ENCODE data around the gene SRP14. TPM values are rescaled to one million over a fixed set of nuclear protein-coding genes. Genes with fewer than 3 reads are reported as not detected.
A peak's percentile ranks its signal among the peaks of the same experiment; 100 is the strongest.

The SRP14 gene
- total and polyA plus RNA-seq, 9 of the 15 experiments (the other 6 are each of a cell fraction or from before 2014, with no cell fraction given): 161 to 1,097 (median 402) TPM

- no peak overlapping the region for H3K4me3 ChIP-seq
- H3K79me2 ChIP-seq (ENCODE audit: control insufficient read depth, insufficient read depth, low read length): no peaks in the 10 kb centered on the region
- WGBS (ENCODE audit: insufficient coverage, low coverage, missing lambda C conversion rate): 52% methylated on average over 18 of the region's 18 CpGs
- peak overlapping the region; percentile 53 for H3K27ac ChIP-seq (ENCODE audit: extremely low read depth, low read depth, low read length)
- DNase-seq (ENCODE audit: extremely low read depth in 1 of 4, low spot score in 3 of 4) (peak in 3 of 4 experiments; percentile 29 to 55 (median 54)), FAIRE-seq (peak; percentile 80), ATAC-seq (peak; percentile 66)
- POLR2A ChIA-PET: interaction anchor here (0.6 to 0.9 kb wide), 2 partner anchors 9 to 18 kb away, joined by 3 read pairs; no protein-coding TSS in a partner anchor
- H3K27me3 ChIP-seq (ENCODE audit: control insufficient read depth in 2 of 2, insufficient read depth in 2 of 2, low read length in 2 of 2): no peaks in the 10 kb centered on the region
- H3K9me3 ChIP-seq (replicated peaks; ENCODE audit: control insufficient read depth, insufficient read depth, low read depth, low read length): no peaks in the 10 kb centered on the region
- intact Hi-C loops (cut with micrococcal nuclease) (no loop called here), in situ Hi-C loops (cut with MboI) (no loop called here)
- peak overlapping the region; percentile 58 for H3K4me2 ChIP-seq (ENCODE audit: insufficient read depth, low read length)
- peak overlapping the region; percentile 99 for H2AFZ ChIP-seq (ENCODE audit: low read depth, low read length)
- no peaks in the 10 kb centered on the region for H3K36me3 ChIP-seq (ENCODE audit: control insufficient read depth, insufficient read depth, low read length)
- H3K4me1 ChIP-seq (replicated peaks in 1 of 2; ENCODE audit: control insufficient read depth in 2 of 2, insufficient read depth in 2 of 2, low read length in 2 of 2): peaks cover 14 to 20% of the 10 kb centered on the region in 2 experiments; a peak in 4 of 5 replicates
- no peaks in the 10 kb centered on the region for H3K9me1 ChIP-seq (ENCODE audit: control insufficient read depth, insufficient read depth, low read length)
- BruUV-seq (replicated peaks): no TSS peak
- H4K20me1 ChIP-seq (replicated peaks; ENCODE audit: control insufficient read depth, insufficient read depth, low read length): no peaks in the 10 kb centered on the region
- peak overlapping the region; percentile 24 to 51; a peak in 2 of 4 replicates for H3K9ac ChIP-seq (ENCODE audit: insufficient read depth in 1 of 2, low read depth in 2 of 2, low read length in 2 of 2)
- CTCF ChIA-PET (ENCODE audit: low intra/inter-chr PET ratio): no interaction called here
- peak; percentile 74 for TF ChIP-seq DPF2 (IDR thresholded peaks at IDR 0.05)
- TF ChIP-seq PHF21A (IDR thresholded peaks at IDR 0.05; ENCODE audit: borderline replicate concordance, low read depth): no peak
- TF ChIP-seq ZNF766 (CRISPR knock-in tag; conservative IDR thresholded peaks at IDR 0.05): 0 out of 2 replicates have a peak, but pooled peaks have one; percentile 28
- no peak for TF ChIP-seq PTBP1 (IDR thresholded peaks at IDR 0.05; ENCODE audit: low read depth, low read length)
- TF ChIP-seq NFE2L1 (tag; IDR thresholded peaks at IDR 0.05; ENCODE audit: borderline replicate concordance, low read depth): peak; percentile 85
- TF ChIP-seq NFIC (IDR thresholded peaks at IDR 0.05): peak; percentile 52; the same call in 1 of the 2 replicates
- TF ChIP-seq ARID1B (IDR thresholded peaks at IDR 0.05): peak; percentile 67
- 0 out of 2 replicates have a peak, but pooled peaks have one; percentile 33 for TF ChIP-seq NBN (IDR thresholded peaks at IDR 0.05; ENCODE audit: low read depth)
- 0 out of 2 replicates have a peak, but pooled peaks have one; percentile 7 for TF ChIP-seq EHMT2 (IDR thresholded peaks at IDR 0.05)
- peak; percentile 97 for TF ChIP-seq MAFG (tag; conservative IDR thresholded peaks at IDR 0.05)
- TF ChIP-seq CCNT2 (IDR thresholded peaks at IDR 0.05; ENCODE audit: borderline replicate concordance, extremely low read depth, insufficient read length, low read depth, low read length): no peak
- TF ChIP-seq HDAC8 (tag; IDR thresholded peaks at IDR 0.05): no peak
- TF ChIP-seq ZNF696 (CRISPR knock-in tag; conservative IDR thresholded peaks at IDR 0.05): no peak
- peak; percentile 58 for TF ChIP-seq TBP (optimal IDR thresholded peaks at IDR 0.05; ENCODE audit: low read depth, low read length)
- peak; percentile 96 for TF ChIP-seq NFE2 (IDR thresholded peaks at IDR 0.05; ENCODE audit: low read depth)
- TF ChIP-seq TAF7 (tag; IDR thresholded peaks at IDR 0.05): peak; percentile 63; the same call in 1 of the 2 replicates
- no peak for TF ChIP-seq JUN (IDR thresholded peaks at IDR 0.05; ENCODE audit: borderline replicate concordance, low read depth, low read length)
- TF ChIP-seq JUN (CRISPR knock-in tag; IDR thresholded peaks at IDR 0.05; ENCODE audit: borderline replicate concordance): no peak
- TF ChIP-seq ZFX (CRISPR knock-in tag; IDR thresholded peaks at IDR 0.05): peak; percentile 4; the same call in 1 of the 2 replicates
- no peak for TF ChIP-seq JUND (IDR thresholded peaks at IDR 0.05; ENCODE audit: borderline replicate concordance, low read depth, low read length)
- peak; percentile 34; the same call in 1 of the 3 replicates for TF ChIP-seq JUND (tag; IDR thresholded peaks at IDR 0.05; ENCODE audit: borderline replicate concordance, low read depth, low read length)
- peak; percentile 59 for TF ChIP-seq SMARCA4 (IDR thresholded peaks at IDR 0.05)
- TF ChIP-seq LCOR (CRISPR knock-in tag; IDR thresholded peaks at IDR 0.05): no peak
- TF ChIP-seq MAFK (IDR thresholded peaks at IDR 0.05; ENCODE audit: low read length): peak; percentile 92
- TF ChIP-seq C11orf30 (IDR thresholded peaks at IDR 0.05; ENCODE audit: low read depth): peak; percentile 98
- peak; percentile 64 for TF ChIP-seq DMBX1 (CRISPR knock-in tag; IDR thresholded peaks at IDR 0.05; ENCODE audit: borderline replicate concordance)
- 0 out of 2 replicates have a peak, but pooled peaks have one; percentile 3 for TF ChIP-seq SMAD3 (CRISPR knock-in tag; conservative IDR thresholded peaks at IDR 0.05)
Observed at GRCh38 chr15:40075298-40076044, 36.5 kb upstream of the SRP14 start.

Data from K562 (cell line).